Measurements from ENCODE around the gene COL23A1. TPM values are rescaled to one million over a fixed set of nuclear protein-coding genes. Genes with fewer than 3 reads are reported as not detected.

COL23A1 gene
- total and polyA plus RNA-seq, 2 of the 8 experiments (the other 6 are each of a cell fraction or from before 2014, with no cell fraction given): 3.1 to 4.7 TPM

DNA sequence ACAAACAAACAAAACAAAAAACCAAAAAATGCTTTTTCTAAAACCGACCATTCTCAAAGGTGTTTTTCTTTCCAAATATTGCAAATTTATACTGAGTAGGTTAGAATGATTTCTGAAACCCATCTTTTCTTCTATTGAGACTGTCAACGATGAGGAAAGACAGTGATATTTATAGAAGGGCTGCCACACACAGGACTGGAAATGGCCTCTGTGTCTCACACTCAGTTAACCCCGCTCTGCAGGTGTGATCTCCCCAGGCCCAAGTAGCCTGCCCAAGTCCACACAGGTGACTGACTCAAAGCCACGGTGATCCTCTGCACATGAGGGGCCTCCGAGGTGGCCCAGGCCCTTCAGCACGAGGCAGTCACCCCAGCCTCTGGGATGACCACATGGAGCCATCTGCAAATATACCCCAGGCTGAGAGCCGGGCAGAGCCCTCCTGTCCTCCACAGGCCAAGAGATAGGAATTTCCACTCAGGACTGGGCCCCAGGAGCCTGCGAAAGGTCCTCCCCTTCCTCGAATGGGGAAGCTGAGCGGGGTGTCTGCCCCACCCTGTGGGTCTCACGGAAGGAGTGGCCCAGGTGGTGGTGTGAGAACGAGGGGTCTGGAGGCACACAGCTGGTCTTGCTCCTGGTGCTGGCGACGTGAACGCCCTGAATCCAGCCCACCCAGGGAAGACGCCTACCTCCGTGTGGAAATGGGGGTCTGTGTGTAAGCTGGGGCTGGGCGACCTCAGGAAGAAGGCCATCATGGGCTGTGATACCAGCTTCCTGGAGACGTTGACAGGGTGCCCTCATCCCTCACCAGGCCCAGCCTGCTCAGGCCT is 304.6 kb downstream of the COL23A1 start (continued):
- TF ChIP-seq, protein P1, sequence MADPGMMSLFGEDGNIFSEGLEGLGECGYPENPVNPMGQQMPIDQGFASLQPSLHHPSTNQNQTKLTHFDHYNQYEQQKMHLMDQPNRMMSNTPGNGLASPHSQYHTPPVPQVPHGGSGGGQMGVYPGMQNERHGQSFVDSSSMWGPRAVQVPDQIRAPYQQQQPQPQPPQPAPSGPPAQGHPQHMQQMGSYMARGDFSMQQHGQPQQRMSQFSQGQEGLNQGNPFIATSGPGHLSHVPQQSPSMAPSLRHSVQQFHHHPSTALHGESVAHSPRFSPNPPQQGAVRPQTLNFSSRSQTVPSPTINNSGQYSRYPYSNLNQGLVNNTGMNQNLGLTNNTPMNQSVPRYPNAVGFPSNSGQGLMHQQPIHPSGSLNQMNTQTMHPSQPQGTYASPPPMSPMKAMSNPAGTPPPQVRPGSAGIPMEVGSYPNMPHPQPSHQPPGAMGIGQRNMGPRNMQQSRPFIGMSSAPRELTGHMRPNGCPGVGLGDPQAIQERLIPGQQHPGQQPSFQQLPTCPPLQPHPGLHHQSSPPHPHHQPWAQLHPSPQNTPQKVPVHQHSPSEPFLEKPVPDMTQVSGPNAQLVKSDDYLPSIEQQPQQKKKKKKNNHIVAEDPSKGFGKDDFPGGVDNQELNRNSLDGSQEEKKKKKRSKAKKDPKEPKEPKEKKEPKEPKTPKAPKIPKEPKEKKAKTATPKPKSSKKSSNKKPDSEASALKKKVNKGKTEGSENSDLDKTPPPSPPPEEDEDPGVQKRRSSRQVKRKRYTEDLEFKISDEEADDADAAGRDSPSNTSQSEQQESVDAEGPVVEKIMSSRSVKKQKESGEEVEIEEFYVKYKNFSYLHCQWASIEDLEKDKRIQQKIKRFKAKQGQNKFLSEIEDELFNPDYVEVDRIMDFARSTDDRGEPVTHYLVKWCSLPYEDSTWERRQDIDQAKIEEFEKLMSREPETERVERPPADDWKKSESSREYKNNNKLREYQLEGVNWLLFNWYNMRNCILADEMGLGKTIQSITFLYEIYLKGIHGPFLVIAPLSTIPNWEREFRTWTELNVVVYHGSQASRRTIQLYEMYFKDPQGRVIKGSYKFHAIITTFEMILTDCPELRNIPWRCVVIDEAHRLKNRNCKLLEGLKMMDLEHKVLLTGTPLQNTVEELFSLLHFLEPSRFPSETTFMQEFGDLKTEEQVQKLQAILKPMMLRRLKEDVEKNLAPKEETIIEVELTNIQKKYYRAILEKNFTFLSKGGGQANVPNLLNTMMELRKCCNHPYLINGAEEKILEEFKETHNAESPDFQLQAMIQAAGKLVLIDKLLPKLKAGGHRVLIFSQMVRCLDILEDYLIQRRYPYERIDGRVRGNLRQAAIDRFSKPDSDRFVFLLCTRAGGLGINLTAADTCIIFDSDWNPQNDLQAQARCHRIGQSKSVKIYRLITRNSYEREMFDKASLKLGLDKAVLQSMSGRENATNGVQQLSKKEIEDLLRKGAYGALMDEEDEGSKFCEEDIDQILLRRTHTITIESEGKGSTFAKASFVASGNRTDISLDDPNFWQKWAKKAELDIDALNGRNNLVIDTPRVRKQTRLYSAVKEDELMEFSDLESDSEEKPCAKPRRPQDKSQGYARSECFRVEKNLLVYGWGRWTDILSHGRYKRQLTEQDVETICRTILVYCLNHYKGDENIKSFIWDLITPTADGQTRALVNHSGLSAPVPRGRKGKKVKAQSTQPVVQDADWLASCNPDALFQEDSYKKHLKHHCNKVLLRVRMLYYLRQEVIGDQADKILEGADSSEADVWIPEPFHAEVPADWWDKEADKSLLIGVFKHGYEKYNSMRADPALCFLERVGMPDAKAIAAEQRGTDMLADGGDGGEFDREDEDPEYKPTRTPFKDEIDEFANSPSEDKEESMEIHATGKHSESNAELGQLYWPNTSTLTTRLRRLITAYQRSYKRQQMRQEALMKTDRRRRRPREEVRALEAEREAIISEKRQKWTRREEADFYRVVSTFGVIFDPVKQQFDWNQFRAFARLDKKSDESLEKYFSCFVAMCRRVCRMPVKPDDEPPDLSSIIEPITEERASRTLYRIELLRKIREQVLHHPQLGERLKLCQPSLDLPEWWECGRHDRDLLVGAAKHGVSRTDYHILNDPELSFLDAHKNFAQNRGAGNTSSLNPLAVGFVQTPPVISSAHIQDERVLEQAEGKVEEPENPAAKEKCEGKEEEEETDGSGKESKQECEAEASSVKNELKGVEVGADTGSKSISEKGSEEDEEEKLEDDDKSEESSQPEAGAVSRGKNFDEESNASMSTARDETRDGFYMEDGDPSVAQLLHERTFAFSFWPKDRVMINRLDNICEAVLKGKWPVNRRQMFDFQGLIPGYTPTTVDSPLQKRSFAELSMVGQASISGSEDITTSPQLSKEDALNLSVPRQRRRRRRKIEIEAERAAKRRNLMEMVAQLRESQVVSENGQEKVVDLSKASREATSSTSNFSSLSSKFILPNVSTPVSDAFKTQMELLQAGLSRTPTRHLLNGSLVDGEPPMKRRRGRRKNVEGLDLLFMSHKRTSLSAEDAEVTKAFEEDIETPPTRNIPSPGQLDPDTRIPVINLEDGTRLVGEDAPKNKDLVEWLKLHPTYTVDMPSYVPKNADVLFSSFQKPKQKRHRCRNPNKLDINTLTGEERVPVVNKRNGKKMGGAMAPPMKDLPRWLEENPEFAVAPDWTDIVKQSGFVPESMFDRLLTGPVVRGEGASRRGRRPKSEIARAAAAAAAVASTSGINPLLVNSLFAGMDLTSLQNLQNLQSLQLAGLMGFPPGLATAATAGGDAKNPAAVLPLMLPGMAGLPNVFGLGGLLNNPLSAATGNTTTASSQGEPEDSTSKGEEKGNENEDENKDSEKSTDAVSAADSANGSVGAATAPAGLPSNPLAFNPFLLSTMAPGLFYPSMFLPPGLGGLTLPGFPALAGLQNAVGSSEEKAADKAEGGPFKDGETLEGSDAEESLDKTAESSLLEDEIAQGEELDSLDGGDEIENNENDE (IDR thresholded peaks at IDR 0.05; ENCODE audit: insufficient replicate concordance, low read length): no peak
- TF ChIP-seq BCL11A (IDR thresholded peaks at IDR 0.05; ENCODE audit: low read depth in 2 of 2, low read length in 2 of 2): no peak
- TF ChIP-seq JUND (IDR thresholded peaks at IDR 0.05; ENCODE audit: low read length): no peak
- TF ChIP-seq MAFK (IDR thresholded peaks at IDR 0.05; ENCODE audit: low read depth, low read length): no peak
- no peak for TF ChIP-seq HDAC2 (IDR thresholded peaks at IDR 0.05; ENCODE audit: borderline replicate concordance in 1 of 2, low read depth in 2 of 2, low read length in 2 of 2)
- TF ChIP-seq SP2 (IDR thresholded peaks at IDR 0.05; ENCODE audit: low read length): no peak
- TF ChIP-seq SP4 (IDR thresholded peaks at IDR 0.05; ENCODE audit: low read length): no peak
- TF ChIP-seq, protein P2, sequence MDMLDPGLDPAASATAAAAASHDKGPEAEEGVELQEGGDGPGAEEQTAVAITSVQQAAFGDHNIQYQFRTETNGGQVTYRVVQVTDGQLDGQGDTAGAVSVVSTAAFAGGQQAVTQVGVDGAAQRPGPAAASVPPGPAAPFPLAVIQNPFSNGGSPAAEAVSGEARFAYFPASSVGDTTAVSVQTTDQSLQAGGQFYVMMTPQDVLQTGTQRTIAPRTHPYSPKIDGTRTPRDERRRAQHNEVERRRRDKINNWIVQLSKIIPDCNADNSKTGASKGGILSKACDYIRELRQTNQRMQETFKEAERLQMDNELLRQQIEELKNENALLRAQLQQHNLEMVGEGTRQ (IDR thresholded peaks at IDR 0.05; ENCODE audit: low read length): no peak
- TF ChIP-seq CBX8 (IDR thresholded peaks at IDR 0.05; ENCODE audit: borderline replicate concordance, low read depth, low read length): no peak

All from H1 (cell line).